ENCODE results near the gene CASP5.

- no peak for TF ChIP-seq POLR2A (IDR thresholded peaks at IDR 0.05)
- TF ChIP-seq CTCF (IDR thresholded peaks at IDR 0.05), result no peak
- no peak for TF ChIP-seq EP300 (IDR thresholded peaks at IDR 0.05)
Measured at GRCh38 chr11:105040703-105041102, 17.7 kb upstream of the CASP5 start.
